Fibroblast of pulmonary artery (primary cell): ENCODE data around the gene ZBED4.

ENCODE experiments used
- DNase-seq: peaks from one replicate; pipeline ENCODE4 v3.0.0-alpha.2; 2010; ENCODE audit warnings: low read depth
- H3K4me3 ChIP-seq: replicated peaks from 2 replicates; pipeline ENCODE4 v1.5.1; 2011; ENCODE audit warnings: low read depth, mild to moderate bottlenecking, control low read depth, low read length, moderate library complexity
- TF ChIP-seq, protein P1 (sequence below): IDR thresholded peaks from 2 replicates; pipeline ENCODE4 v1.5.1; 2011; ENCODE audit warnings: mild to moderate bottlenecking, control low read depth, low read length, inconsistent platforms; ENCODE audit errors: missing control alignments

The ZBED4 gene

DNA sequence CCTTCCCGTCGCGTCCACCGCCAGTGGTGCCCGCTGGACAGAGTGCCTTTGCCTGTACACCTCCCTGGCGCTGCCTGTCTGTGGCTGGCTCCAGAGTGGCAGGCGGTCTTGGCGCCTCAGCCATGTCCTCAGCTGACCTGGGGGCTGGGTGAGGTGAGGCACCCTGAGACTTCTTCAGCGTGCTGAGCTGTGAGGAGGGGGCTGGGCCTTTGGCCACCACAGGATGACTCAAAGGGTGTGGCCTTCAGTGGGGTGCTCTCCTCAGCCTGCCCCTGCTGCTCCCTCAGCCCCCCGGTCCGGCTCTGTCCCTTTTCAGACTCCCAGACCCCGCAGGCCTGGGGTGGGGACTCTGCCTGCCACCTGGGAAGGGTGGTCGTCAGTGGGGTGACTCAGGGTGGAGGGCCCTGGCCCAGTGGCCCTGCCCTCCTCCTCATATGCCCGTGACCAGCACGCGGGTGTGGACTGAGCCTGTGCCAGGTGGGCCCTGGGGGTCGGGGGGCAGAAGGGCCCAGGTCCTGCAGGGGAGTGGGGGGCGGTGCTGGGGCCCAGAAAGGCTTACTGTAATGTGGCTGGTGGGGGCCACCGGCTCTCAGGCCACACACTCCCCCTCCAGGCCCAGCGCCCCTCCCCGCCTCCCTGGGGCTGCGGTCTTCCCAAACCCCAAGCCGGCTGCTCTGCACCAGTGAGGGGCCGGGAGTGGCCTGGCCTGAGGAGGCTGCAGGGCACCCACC, 80.7 kb downstream of the ZBED4 start:
- DNase-seq = no peak
- peak overlapping the region; percentile 39 for H3K4me3 ChIP-seq
- TF ChIP-seq, protein P1, sequence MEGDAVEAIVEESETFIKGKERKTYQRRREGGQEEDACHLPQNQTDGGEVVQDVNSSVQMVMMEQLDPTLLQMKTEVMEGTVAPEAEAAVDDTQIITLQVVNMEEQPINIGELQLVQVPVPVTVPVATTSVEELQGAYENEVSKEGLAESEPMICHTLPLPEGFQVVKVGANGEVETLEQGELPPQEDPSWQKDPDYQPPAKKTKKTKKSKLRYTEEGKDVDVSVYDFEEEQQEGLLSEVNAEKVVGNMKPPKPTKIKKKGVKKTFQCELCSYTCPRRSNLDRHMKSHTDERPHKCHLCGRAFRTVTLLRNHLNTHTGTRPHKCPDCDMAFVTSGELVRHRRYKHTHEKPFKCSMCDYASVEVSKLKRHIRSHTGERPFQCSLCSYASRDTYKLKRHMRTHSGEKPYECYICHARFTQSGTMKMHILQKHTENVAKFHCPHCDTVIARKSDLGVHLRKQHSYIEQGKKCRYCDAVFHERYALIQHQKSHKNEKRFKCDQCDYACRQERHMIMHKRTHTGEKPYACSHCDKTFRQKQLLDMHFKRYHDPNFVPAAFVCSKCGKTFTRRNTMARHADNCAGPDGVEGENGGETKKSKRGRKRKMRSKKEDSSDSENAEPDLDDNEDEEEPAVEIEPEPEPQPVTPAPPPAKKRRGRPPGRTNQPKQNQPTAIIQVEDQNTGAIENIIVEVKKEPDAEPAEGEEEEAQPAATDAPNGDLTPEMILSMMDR = no peak

DNA sequence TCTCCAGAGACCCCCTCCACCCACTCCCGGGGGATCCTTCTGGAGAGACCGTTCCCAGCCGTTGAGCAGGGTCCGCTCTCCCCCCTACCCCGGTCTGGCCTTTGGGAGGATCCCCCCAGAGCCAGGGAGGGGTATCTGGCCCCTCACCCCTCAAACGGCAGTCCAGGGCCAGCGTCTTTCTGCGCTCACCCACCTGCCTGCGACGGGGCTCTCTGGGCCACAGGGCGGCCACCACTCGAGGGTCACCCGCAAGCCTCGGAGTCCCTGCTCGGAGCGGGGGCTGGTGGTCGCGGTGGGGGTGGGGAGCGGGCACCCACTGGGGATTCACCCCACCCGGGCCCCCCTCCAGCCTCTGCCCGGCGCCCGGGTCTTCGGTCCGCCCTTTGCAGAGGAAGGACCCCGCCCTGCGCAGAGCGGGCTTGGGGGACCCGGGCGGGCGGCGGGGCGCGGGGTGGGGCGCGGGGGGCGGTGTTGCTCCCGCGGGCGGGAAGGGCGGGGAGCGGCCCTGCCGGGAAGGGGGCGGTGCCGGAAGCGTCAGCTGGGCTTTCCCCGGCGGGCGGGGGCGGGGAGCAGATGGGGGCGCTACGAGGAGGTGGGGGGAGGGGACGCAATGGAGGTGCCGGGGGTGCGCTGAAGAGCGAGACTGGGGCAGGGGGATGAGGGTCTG, 81.4 kb downstream of the ZBED4 start:
- peak overlapping the region; percentile 39 for H3K4me3 ChIP-seq
- TF ChIP-seq, protein P1 = no peak
- DNase-seq = peak; percentile 62

DNA sequence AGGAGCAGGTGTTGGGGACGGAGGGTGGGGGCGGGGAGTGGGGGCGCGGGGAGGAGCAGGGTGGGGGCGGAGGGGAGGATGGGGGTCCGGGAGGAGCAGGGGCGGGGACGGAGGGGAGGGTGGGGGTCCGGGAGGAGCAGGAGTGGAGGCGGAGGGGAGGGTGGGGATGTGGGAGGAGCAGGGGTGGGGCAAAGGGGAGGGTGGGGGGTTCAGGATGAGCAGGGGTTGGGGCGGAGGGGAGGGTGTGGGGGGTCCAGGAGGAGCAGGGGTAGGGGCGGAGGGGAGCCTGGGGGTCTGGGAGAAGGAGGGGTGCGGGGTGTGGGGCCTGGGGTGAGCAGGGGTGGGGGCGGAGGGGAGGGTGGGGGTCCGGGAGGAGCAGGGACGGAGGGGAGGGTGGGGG, 81.9 kb downstream of the ZBED4 start:
- TF ChIP-seq, protein P1 = no peak
- H3K4me3 ChIP-seq = no peak overlapping the region
- DNase-seq = peak; percentile 54

DNA sequence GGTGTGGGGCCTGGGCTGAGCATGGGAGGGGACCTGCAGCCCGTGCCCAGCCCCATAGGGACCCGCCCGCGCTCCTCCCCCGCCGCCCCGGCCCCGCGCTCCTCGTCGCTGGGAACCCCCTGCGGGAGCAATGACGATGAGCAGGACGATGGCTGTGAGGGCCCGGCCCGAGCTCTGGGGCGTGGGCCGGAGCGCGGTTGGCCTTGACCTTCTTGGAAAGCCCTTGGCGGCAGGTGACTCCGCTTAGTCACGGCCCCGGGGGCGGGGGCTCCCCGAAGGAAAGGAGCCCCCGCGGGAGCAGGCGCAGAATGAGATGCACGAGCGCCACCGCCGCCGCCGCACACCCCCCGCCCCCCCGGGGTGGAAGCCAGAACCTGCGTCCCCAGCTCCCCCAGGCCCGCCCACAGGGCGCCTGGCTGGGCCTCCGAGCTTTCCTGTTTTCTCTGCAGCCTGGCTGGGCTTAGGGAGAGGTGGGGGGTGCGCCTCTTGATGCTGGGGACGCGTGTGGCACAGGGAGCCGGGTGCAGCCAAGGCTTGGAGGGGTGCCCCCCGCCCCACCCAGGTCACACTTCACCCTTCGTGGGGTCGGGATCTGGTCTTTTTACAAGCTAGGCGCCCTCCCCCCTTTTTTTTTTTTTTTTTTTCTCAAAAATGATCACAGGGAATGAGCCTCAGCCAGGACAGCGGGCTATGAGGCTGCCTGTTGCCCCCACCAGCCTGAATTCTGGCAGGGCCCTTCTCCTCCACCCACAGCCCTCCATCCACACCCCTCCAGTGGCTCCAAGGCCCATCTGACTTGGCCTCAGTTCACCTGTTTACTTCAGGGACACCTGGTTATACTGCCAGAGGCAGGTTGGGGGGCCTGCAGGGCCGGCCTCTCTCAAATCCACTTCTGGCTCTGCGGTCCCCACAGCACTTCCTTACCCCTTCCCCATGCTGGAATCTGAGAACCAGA, 82.7 kb downstream of the ZBED4 start:
- no peak overlapping the region for H3K4me3 ChIP-seq
- peak; percentile 92 for DNase-seq
- TF ChIP-seq, protein P1 = no peak

DNA sequence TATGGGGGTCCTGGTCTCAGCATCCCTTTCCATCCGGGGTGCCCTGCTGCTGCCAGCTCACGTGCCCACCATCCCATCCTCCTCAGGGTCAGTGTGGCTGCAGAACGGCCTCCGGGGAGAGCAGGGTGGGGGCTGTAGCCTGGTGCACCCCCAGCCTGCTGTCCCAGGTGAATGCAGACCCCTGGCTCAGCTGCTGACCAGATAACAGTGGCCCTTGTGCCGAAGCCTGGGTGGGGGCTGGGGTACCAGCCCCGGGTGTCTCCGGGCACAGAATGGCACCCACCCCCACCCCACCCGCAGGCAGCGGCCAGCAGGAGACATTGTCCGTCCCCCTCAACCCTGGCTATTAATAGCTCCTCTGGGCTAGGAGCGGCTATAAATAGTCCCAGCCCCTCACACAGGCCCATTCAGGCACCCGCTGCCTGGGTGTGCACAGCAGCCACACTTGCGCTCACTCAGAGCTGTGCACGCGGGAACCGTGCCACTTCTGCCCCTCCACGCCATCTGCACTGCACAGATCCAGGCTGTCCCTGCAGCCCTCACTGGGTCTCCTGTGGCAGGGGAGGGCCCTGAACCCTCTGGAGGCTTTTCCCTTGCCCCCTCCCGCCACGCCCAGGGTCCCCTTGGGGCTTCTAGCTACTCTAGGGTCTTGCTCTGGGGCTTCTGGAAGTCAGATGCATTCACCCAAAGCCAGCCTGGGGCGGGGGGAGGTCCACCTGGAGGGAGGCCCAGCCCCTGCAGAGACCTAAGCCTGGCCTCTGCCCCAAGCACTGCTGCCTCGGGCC, 83.5 kb downstream of the ZBED4 start:
- DNase-seq = no peak
- TF ChIP-seq, protein P1 = no peak
- no peak overlapping the region for H3K4me3 ChIP-seq

DNA sequence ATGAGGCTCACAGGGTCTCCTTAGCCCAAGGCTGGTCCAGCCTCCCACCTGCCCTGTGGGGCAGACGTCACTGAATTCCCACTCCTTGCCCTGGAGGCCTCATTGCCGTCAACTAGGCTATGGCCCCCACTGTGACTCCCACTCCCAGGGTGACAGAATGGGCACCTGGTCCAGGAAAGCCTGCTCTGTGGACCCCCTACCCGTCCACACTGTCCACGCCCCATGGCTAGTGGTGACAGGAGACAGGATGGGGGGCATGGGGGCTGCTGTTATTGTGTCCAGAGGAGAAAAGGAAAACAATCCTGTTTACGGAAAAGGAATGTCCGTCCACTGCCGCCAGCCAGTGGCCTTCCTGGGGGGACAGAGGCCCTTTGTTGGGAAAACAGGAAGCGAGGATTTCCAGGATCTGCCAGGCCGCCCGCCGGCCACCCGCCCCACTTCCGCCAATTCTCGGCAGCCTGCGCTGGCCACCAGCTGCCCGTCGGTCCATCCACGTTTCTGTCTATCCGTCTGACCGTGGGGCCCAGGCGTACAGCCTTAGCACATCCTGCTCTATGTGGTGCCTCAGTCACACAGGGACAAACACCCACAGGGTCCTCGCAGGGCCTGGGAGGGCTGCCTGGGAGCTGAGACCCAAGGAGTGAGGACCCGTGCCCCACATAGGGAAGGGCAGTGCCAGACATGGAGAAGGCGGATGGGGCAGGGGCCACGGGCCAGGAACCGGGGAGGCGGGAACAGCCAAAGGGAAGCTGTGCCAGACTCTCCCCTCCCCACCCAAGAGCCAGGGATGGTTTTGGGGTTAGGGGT, 84.3 kb downstream of the ZBED4 start:
- no peak overlapping the region for H3K4me3 ChIP-seq
- TF ChIP-seq, protein P1 = no peak
- DNase-seq = no peak
